KMS-11 (cell line): ENCODE data around the gene B3GAT3.

ENCODE experiments used
- H2AFZ ChIP-seq: fragments of 200-600 bp; sonication (generic); 2 replicates; pipeline ENCODE4 v1.6.1; 2016; ENCODE audit warnings: antibody characterized with exemption, mixed run types, low read depth
- H3K27ac ChIP-seq: fragments of 200-600 bp; sonication (generic); 2 replicates; pipeline ENCODE4 v1.6.1; 2016; ENCODE audit warnings: mild to moderate bottlenecking, mixed run types
- H3K27me3 ChIP-seq: fragments of 200-600 bp; sonication (generic); 2 replicates; pipeline ENCODE4 v1.6.1; 2017; ENCODE audit warnings: mild to moderate bottlenecking, low read depth, mixed run types, moderate library complexity; ENCODE audit not compliant: insufficient read depth
- H3K36me3 ChIP-seq: fragments of 200-600 bp; sonication (generic); 2 replicates; pipeline ENCODE4 v1.6.1; 2017; ENCODE audit warnings: mild to moderate bottlenecking, mixed run types; ENCODE audit not compliant: insufficient read depth
- H3K4me1 ChIP-seq: fragments of 200-600 bp; sonication (generic); 2 replicates; pipeline ENCODE4 v1.6.1; 2016; ENCODE audit warnings: mild to moderate bottlenecking, low read depth, mixed run types; ENCODE audit not compliant: poor library complexity, severe bottlenecking
- H3K4me2 ChIP-seq: fragments of 200-600 bp; sonication (generic); 2 replicates; pipeline ENCODE4 v1.7.0; 2016; ENCODE audit warnings: mild to moderate bottlenecking, mixed run types
- H3K4me3 ChIP-seq: fragments of 200-600 bp; sonication (generic); IDR thresholded peaks from 2 replicates; pipeline ENCODE4 v1.6.1; 2017; ENCODE audit warnings: low read depth, low read length, mixed read lengths; ENCODE audit not compliant: insufficient read depth
- H3K79me2 ChIP-seq: fragments of 200-600 bp; sonication (generic); 2 replicates; pipeline ENCODE4 v1.6.1; 2016; ENCODE audit warnings: low read depth, mixed run types; ENCODE audit not compliant: insufficient read depth
- H3K9ac ChIP-seq: fragments of 200-600 bp; sonication (generic); 2 replicates; pipeline ENCODE4 v1.6.1; 2016; ENCODE audit warnings: mild to moderate bottlenecking, mixed run types
- H4K20me1 ChIP-seq: fragments of 200-600 bp; sonication (generic); 2 replicates; pipeline ENCODE4 v1.6.1; 2016; ENCODE audit warnings: mild to moderate bottlenecking, mixed run types; ENCODE audit not compliant: insufficient read depth
- CTCF ChIP-seq: fragments of 200-600 bp; sonication (generic); conservative IDR thresholded peaks from 2 replicates; pipeline ENCODE4 v1.6.1; 2017; ENCODE audit warnings: low read depth, mild to moderate bottlenecking, antibody characterized with exemption, low read length, moderate library complexity, mixed read lengths

B3GAT3 gene

DNA sequence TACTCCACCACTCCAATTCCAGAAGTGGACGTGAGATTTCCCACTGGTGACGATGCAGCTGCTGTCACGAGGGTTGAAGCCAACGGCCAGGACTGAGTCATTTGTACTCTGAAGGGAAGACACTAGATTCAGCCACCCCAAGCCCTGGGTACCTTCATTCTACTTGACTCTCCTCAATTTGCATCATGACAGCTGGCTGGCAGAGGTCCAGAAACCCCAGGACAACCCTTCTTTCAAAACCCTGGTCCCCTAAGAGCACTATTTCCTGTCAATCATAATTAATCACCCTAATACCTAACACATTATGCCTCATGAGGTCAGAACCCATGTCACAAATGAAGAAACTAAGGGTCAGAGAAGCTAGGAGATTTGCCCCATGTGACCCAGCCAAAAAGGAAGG is 14.1 kb downstream of the B3GAT3 start:
- Histone ChIP-seq H3K9ac (no peak overlapping the region), H3K4me2 (no peak overlapping the region), H3K79me2 (no peaks in the 10 kb centered on the region), H3K27me3 (no peaks in the 10 kb centered on the region), H2AFZ (no peak overlapping the region), H3K4me3 (no peak overlapping the region), H4K20me1 (no peaks in the 10 kb centered on the region), H3K36me3 (no peaks in the 10 kb centered on the region), H3K4me1 (peaks cover 15% of the 10 kb centered on the region), H3K27ac (no peak overlapping the region)
- no peak for TF ChIP-seq CTCF

DNA sequence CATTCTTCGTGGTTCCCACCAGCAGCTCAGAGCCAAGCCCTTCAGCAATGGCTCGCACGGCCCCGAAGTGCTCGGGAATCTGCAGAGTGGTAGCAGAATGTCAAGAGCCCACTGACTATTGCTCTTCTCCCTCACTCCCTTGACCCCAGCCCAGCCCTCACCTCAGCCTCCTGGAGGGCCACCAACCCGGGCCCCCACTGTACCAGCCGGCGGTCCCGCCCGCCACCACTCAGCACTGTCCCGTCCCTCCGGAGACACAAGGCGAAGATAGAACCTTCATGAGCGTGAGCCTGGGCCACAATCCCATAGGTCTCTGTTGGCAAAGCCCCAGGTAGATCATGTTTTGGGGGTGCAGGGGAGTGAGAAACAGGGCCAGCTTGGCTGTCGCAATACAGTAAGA is 15.9 kb downstream of the B3GAT3 start:
- no peak overlapping the region for H3K4me2 ChIP-seq

DNA sequence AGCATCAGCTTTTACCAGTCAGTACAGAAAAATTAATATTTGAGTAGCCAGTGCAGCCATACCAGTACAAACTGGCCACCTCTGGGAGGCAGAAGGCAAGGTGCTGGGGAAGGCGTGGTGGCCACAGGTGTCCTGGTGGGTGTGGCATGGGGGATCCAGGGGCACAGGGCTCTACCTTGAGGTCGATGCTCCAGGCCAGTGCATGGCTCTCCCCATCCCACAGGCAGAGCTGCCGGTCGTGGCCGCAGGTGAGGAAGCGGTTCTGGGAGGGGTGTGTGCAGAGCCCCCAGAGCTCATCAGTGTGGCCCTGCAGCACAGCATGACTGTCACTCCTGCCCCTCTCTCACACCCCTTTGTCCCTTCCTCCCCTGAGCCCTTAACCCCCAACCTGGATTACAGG is 16.3 kb downstream of the B3GAT3 start:
- no peak for TF ChIP-seq CTCF

More for the DNA sequence above, 15.9 kb downstream of the B3GAT3 start:
- Histone ChIP-seq H3K4me1 (peaks cover 14% of the 10 kb centered on the region), H3K36me3 (no peaks in the 10 kb centered on the region), H3K27me3 (no peaks in the 10 kb centered on the region), H3K4me3 (no peak overlapping the region), H3K79me2 (peaks cover 6% of the 10 kb centered on the region), H3K9ac (no peak overlapping the region), H3K27ac (no peak overlapping the region), H4K20me1 (no peaks in the 10 kb centered on the region), H2AFZ (no peak overlapping the region)
- no peak for TF ChIP-seq CTCF

GRCh38 chr11:62604460-62605120 is 17.2 kb downstream of the B3GAT3 start:
- no peak overlapping the region for H2AFZ ChIP-seq
- H3K4me3 ChIP-seq: no peak overlapping the region
- no peak overlapping the region for H3K27ac ChIP-seq
- no peaks in the 10 kb centered on the region for H3K27me3 ChIP-seq
- H3K79me2 ChIP-seq: peaks cover 19% of the 10 kb centered on the region
- H4K20me1 ChIP-seq: no peaks in the 10 kb centered on the region
- no peak overlapping the region for H3K4me2 ChIP-seq
- H3K9ac ChIP-seq: no peak overlapping the region
- H3K36me3 ChIP-seq: no peaks in the 10 kb centered on the region
- no peak for TF ChIP-seq CTCF
- H3K4me1 ChIP-seq: peaks cover 17% of the 10 kb centered on the region

More for the DNA sequence above, 16.3 kb downstream of the B3GAT3 start:
- H3K4me2 ChIP-seq: no peak overlapping the region
- peaks cover 10% of the 10 kb centered on the region for H3K79me2 ChIP-seq
- no peak overlapping the region for H3K27ac ChIP-seq
- H3K9ac ChIP-seq: no peak overlapping the region
- H3K27me3 ChIP-seq: no peaks in the 10 kb centered on the region
- no peak overlapping the region for H2AFZ ChIP-seq
- peaks cover 10% of the 10 kb centered on the region for H3K4me1 ChIP-seq
- no peaks in the 10 kb centered on the region for H3K36me3 ChIP-seq
- no peaks in the 10 kb centered on the region for H4K20me1 ChIP-seq
- H3K4me3 ChIP-seq: no peak overlapping the region
